CD4-positive, alpha-beta T cell (primary cell): ENCODE measurements around the gene AMIGO2. TPM values are rescaled to one million over a fixed set of nuclear protein-coding genes. Genes with fewer than 3 reads are reported as not detected.

ENCODE experiments used
- ATAC-seq: fragments of 200-7000 bp; cut with Tn5 transposase; one replicate; pipeline ENCODE4 v1.10.0; 2022; ENCODE audit warnings: mild to moderate bottlenecking; ENCODE audit not compliant: poor library complexity
- CTCF ChIA-PET: fragments of 350-600 bp; sonication (Branson Sonifier 250); formaldehyde crosslinking; loops from one replicate; lab custom pipeline; 2021; ENCODE audit warnings: antibody characterized with exemption, inconsistent platforms; lab: Charles Lee
- POLR2A ChIA-PET: fragments of 350-600 bp; sonication (Branson Sonifier 250); formaldehyde crosslinking; loops from one replicate; lab custom pipeline; 2021; ENCODE audit warnings: antibody characterized with exemption, inconsistent platforms; lab: Charles Lee
- DNase-seq, 14 experiments: peaks; one replicate each; pipeline ENCODE4 v3.0.0-alpha.2; 2013 to 2020; ENCODE audit warnings: mixed read lengths in 2 of 14
- H3K27ac ChIP-seq, 2 donors: one replicate each; pipeline versions ENCODE4 v1.5.1 to v1.7.0; 2013; ENCODE audit warnings: low read length in 2 of 2, low read depth in 1 of 2, mild to moderate bottlenecking in 1 of 2
- H3K27me3 ChIP-seq, 2 experiments: 1 replicate in 1 of 2; 2 replicates in 1 of 2; pipeline versions ENCODE4 v1.6.1 to v1.7.0; 2013; ENCODE audit warnings: low read length in 2 of 2, control low read depth in 1 of 2, mild to moderate bottlenecking in 1 of 2, moderate library complexity in 1 of 2; ENCODE audit not compliant: insufficient read depth in 2 of 2, control insufficient read depth in 1 of 2
- H3K36me3 ChIP-seq: one replicate; pipeline ENCODE4 v1.6.1; 2013; ENCODE audit warnings: low read length, control low read depth; ENCODE audit not compliant: insufficient read depth
- H3K4me1 ChIP-seq: one replicate; pipeline ENCODE4 v1.6.1; 2013; ENCODE audit warnings: low read length, control low read depth; ENCODE audit not compliant: insufficient read depth
- H3K4me3 ChIP-seq: one replicate; pipeline ENCODE4 v1.5.1; 2013; ENCODE audit warnings: mild to moderate bottlenecking, low read length, moderate library complexity
- H3K9me3 ChIP-seq, 2 experiments: 1 replicate in 1 of 2; 2 replicates in 1 of 2; pipeline versions ENCODE4 v1.6.1 to v1.7.0; 2013; ENCODE audit warnings: low read length in 2 of 2, mild to moderate bottlenecking in 2 of 2, control low read depth in 1 of 2, moderate library complexity in 1 of 2; ENCODE audit not compliant: control insufficient read depth in 1 of 2, insufficient read depth in 1 of 2
- H3K27ac Mint-ChIP-seq: one replicate; pipeline ENCODE4 v1.8.0; 2020; ENCODE audit warnings: mixed read lengths
- H3K27me3 Mint-ChIP-seq: one replicate; pipeline ENCODE4 v1.8.0; 2021; ENCODE audit warnings: mixed read lengths
- H3K36me3 Mint-ChIP-seq: one replicate; pipeline ENCODE4 v1.8.0; 2021; ENCODE audit warnings: low read depth, mixed read lengths
- H3K4me1 Mint-ChIP-seq: one replicate; pipeline ENCODE4 v1.8.0; 2021; ENCODE audit warnings: low read depth, mixed read lengths
- H3K4me3 Mint-ChIP-seq: one replicate; pipeline ENCODE4 v1.8.0; 2020; ENCODE audit warnings: mild to moderate bottlenecking, mixed read lengths
- H3K9me3 Mint-ChIP-seq: one replicate; pipeline ENCODE4 v1.8.0; 2020; ENCODE audit warnings: mixed read lengths
- CTCF ChIP-seq: fragments of 200-600 bp; IDR thresholded peaks from one replicate; pipeline ENCODE4 v1.8.0; 2022; ENCODE audit warnings: antibody characterized with exemption, mild to moderate bottlenecking
- intact Hi-C, 2 experiments: fragments of 100-400 bp; cut with DNase I in 1 of 2; cut with micrococcal nuclease in 1 of 2; formaldehyde crosslinking; loops; one replicate each; pipeline versions ENCODE4 v1.15.1 to v1.9.0; 2023 to 2025; cut with DNase I, micrococcal nuclease
- total RNA-seq, 174 experiments: library from RNA in 2 of 174; stranded (reverse) in 2 of 174; gene quantifications; one replicate each; pipeline ENCODE4 v1.2.3 and lab custom pipeline; 2021 to 2026

Gene AMIGO2
- total RNA-seq, 2 experiments from 2014 or later = 9.7 to 10.1 TPM

GRCh38 chr12:47075192-47076084, 4.3 kb downstream of the AMIGO2 start:
- Mint-ChIP-seq H3K27me3 (no peaks in the 10 kb centered on the region), H3K9me3 (no peaks in the 10 kb centered on the region), H3K27ac (no peak overlapping the region), H3K36me3 (peaks cover 15% of the 10 kb centered on the region), H3K4me1 (peaks cover 50% of the 10 kb centered on the region), H3K4me3 (no peak overlapping the region)
- no peak for DNase-seq
- no peaks in the 10 kb centered on the region for H3K27me3 ChIP-seq
- no peaks in the 10 kb centered on the region for H3K36me3 ChIP-seq
- TF ChIP-seq CTCF = no peak
- H3K4me1 ChIP-seq = peaks cover 19% of the 10 kb centered on the region
- no peaks in the 10 kb centered on the region for H3K9me3 ChIP-seq
- ATAC-seq = no peak
- ChIA-PET POLR2A (no interaction called here), CTCF (interaction anchor here (1.2 kb wide), 1 partner anchor 322 kb away, joined by 3 read pairs; no protein-coding TSS in a partner anchor)
- intact Hi-C loops = loop anchor here in 1 of 2 experiments (5.0 kb wide), 2 partner anchors 232 to 322 kb away; no protein-coding TSS in a partner anchor
- H3K27ac ChIP-seq = no peak overlapping the region
- no peak overlapping the region for H3K4me3 ChIP-seq

DNA sequence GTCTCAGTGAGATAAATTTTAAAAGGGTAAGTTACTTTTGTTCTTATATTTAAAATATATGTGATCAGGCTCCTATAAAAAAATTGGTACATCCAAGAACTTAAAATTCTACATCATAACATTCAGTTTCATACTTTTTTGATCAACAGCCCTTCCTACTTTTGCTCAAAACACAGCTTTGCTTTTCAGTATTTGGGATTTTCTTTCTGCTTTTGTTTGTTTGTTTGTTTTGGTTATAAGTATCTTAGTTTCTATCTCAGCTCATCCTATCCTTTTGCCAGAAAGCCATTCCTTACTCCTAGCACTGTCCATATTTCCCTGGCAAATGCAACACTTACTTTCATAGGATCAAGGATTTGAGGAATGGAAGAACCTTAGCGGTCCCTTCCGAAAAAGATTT, 5.0 kb downstream of the AMIGO2 start:
- no peak for TF ChIP-seq CTCF
- Mint-ChIP-seq H3K36me3 (peaks cover 10% of the 10 kb centered on the region), H3K4me3 (no peak overlapping the region), H3K4me1 (peaks cover 47% of the 10 kb centered on the region), H3K27me3 (no peaks in the 10 kb centered on the region), H3K9me3 (no peaks in the 10 kb centered on the region), H3K27ac (no peak overlapping the region)
- POLR2A ChIA-PET = no interaction called here
- Histone ChIP-seq H3K36me3 (no peaks in the 10 kb centered on the region), H3K4me1 (peaks cover 19% of the 10 kb centered on the region), H3K27me3 (no peaks in the 10 kb centered on the region), H3K4me3 (no peak overlapping the region), H3K9me3 (no peaks in the 10 kb centered on the region), H3K27ac (no peak overlapping the region)
- intact Hi-C loops = loop anchor here in 1 of 2 experiments (5.0 kb wide), 2 partner anchors 233 to 323 kb away; no protein-coding TSS in a partner anchor
- DNase-seq = no peak
- CTCF ChIA-PET = interaction anchor here (0.9 to 1.2 kb wide), 2 partner anchors 10 to 323 kb away, joined by 3 to 4 read pairs; no protein-coding TSS in a partner anchor
- no peak for ATAC-seq

GRCh38 chr12:47073951-47074350, 5.8 kb downstream of the AMIGO2 start:
- no peak overlapping the region for H3K27ac Mint-ChIP-seq
- ChIA-PET POLR2A (interaction anchor here (0.7 kb wide), 1 partner anchor 105 kb away, joined by 6 read pairs; no protein-coding TSS in a partner anchor), CTCF (interaction anchor here (0.9 kb wide), 1 partner anchor 11 kb away, joined by 4 read pairs; no protein-coding TSS in a partner anchor)

More at GRCh38 chr12:47073951-47074350, 5.8 kb downstream of the AMIGO2 start:
- Histone ChIP-seq H3K4me1 (peaks cover 17% of the 10 kb centered on the region), H3K9me3 (no peaks in the 10 kb centered on the region), H3K36me3 (no peaks in the 10 kb centered on the region), H3K4me3 (no peak overlapping the region), H3K27me3 (no peaks in the 10 kb centered on the region), H3K27ac (no peak overlapping the region)
- H3K4me1 Mint-ChIP-seq = peaks cover 42% of the 10 kb centered on the region
- DNase-seq = no peak
- H3K4me3 Mint-ChIP-seq = no peak overlapping the region
- TF ChIP-seq CTCF = no peak
- H3K9me3 Mint-ChIP-seq = no peaks in the 10 kb centered on the region
- intact Hi-C loops = no loop called here
- ATAC-seq = no peak
- no peaks in the 10 kb centered on the region for H3K27me3 Mint-ChIP-seq
- peaks cover 5% of the 10 kb centered on the region for H3K36me3 Mint-ChIP-seq
